HG03460 (cell line): ENCODE measurements around the gene USH1C.
A peak's percentile ranks its signal among the peaks of the same experiment; 100 is the strongest.

Experiments
- ATAC-seq: cut with Tn5 transposase; IDR thresholded peaks from one replicate; pipeline ENCODE4 v1.9.1; 2021; ENCODE audit not compliant: unreplicated experiment

The USH1C gene

GRCh38 chr11:17508791-17509190 lies 35.4 kb downstream of the USH1C start:
- ATAC-seq = no peak

- ATAC-seq = no peak
Measured at GRCh38 chr11:17508306-17508705, 35.9 kb downstream of the USH1C start.

- ATAC-seq = no peak
Measured at GRCh38 chr11:17507773-17508172, 36.4 kb downstream of the USH1C start.

GRCh38 chr11:17506942-17507341 lies 37.3 kb downstream of the USH1C start:
- ATAC-seq = peak; percentile 52

- ATAC-seq = no peak
Measured at GRCh38 chr11:17506314-17506713, 37.9 kb downstream of the USH1C start.

- no peak for ATAC-seq
Measured at GRCh38 chr11:17505146-17505545, 39.1 kb downstream of the USH1C start.

GRCh38 chr11:17504330-17505107 lies 39.7 kb downstream of the USH1C start:
- ATAC-seq = no peak

GRCh38 chr11:17502630-17503029 lies 41.6 kb downstream of the USH1C start:
- ATAC-seq = no peak

GRCh38 chr11:17500673-17501072 lies 43.5 kb downstream of the USH1C start:
- ATAC-seq = no peak

GRCh38 chr11:17498475-17498874 lies 45.7 kb downstream of the USH1C start:
- ATAC-seq = no peak

- no peak for ATAC-seq
Measured at GRCh38 chr11:17498058-17498457, 46.2 kb downstream of the USH1C start.

- no peak for ATAC-seq
Measured at GRCh38 chr11:17496406-17496805, 47.8 kb downstream of the USH1C start.

- no peak for ATAC-seq
Measured at GRCh38 chr11:17494019-17494418, 50.2 kb downstream of the USH1C start.

GRCh38 chr11:17490938-17491337 lies 53.3 kb downstream of the USH1C start:
- no peak for ATAC-seq

GRCh38 chr11:17490232-17490631 lies 54.0 kb downstream of the USH1C start:
- ATAC-seq = no peak

- no peak for ATAC-seq
Measured at GRCh38 chr11:17489751-17490150, 54.5 kb downstream of the USH1C start.

GRCh38 chr11:17488563-17488962 lies 55.7 kb downstream of the USH1C start:
- ATAC-seq = no peak

GRCh38 chr11:17486646-17487045 lies 57.6 kb downstream of the USH1C start:
- ATAC-seq = no peak

- no peak for ATAC-seq
Measured at GRCh38 chr11:17483505-17483904, 60.7 kb downstream of the USH1C start.

- ATAC-seq = no peak
Measured at GRCh38 chr11:17481905-17482304, 62.3 kb downstream of the USH1C start.

GRCh38 chr11:17479284-17480214 lies 64.7 kb downstream of the USH1C start:
- no peak for ATAC-seq

- ATAC-seq = no peak
Measured at GRCh38 chr11:17478070-17478469, 66.1 kb downstream of the USH1C start.
